HG02642 (cell line): ENCODE data around the gene CBFA2T2.
A peak's percentile ranks its signal among the peaks of the same experiment; 100 is the strongest.

ENCODE experiments used
- ATAC-seq: cut with Tn5 transposase; IDR thresholded peaks from one replicate; pipeline ENCODE4 v1.9.1; 2021; ENCODE audit warnings: mild to moderate bottlenecking; ENCODE audit not compliant: unreplicated experiment, poor library complexity

CBFA2T2 gene

GRCh38 chr20:33672426-33673113, 182.7 kb downstream of the CBFA2T2 start:
- ATAC-seq, result no peak

GRCh38 chr20:33673114-33673409, 183.2 kb downstream of the CBFA2T2 start:
- ATAC-seq, result no peak

- no peak for ATAC-seq
Observed at GRCh38 chr20:33673410-33674293, 183.8 kb downstream of the CBFA2T2 start.

GRCh38 chr20:33674294-33675135, 184.6 kb downstream of the CBFA2T2 start, which contains the start of gene NECAB3:
TSS of gene NECAB3 (minus strand) at chr20:33674428. CDS start at chr20:33674352, 76 bp downstream.
- peak; percentile 55 for ATAC-seq

GRCh38 chr20:33675136-33675959, 185.5 kb downstream of the CBFA2T2 start:
- no peak for ATAC-seq

GRCh38 chr20:33676121-33676520, 186.2 kb downstream of the CBFA2T2 start:
- no peak for ATAC-seq

- no peak for ATAC-seq
Observed at GRCh38 chr20:33676652-33677645, 187.1 kb downstream of the CBFA2T2 start.

- no peak for ATAC-seq
Observed at GRCh38 chr20:33677991-33678702, 188.3 kb downstream of the CBFA2T2 start.

- ATAC-seq, result peak; percentile 70
Observed at GRCh38 chr20:33679758-33680485, 190.0 kb downstream of the CBFA2T2 start.

GRCh38 chr20:33680686-33681085, 190.8 kb downstream of the CBFA2T2 start:
- no peak for ATAC-seq

GRCh38 chr20:33681288-33681687, 191.4 kb downstream of the CBFA2T2 start:
- ATAC-seq, result no peak

- ATAC-seq, result no peak
Observed at GRCh38 chr20:33681728-33682353, 191.9 kb downstream of the CBFA2T2 start.

- ATAC-seq, result no peak
Observed at GRCh38 chr20:33684533-33685327, 194.8 kb downstream of the CBFA2T2 start.

GRCh38 chr20:33685328-33686099, 195.6 kb downstream of the CBFA2T2 start:
- peak; percentile 40 for ATAC-seq
